ENCODE results near the gene ATP2A1. TPM values are rescaled to one million over a fixed set of nuclear protein-coding genes. Genes with fewer than 3 reads are reported as not detected.

Gene ATP2A1
- total and polyA plus RNA-seq, 2 experiments from 2014 or later = 0.73 to 4.0 TPM

DNA sequence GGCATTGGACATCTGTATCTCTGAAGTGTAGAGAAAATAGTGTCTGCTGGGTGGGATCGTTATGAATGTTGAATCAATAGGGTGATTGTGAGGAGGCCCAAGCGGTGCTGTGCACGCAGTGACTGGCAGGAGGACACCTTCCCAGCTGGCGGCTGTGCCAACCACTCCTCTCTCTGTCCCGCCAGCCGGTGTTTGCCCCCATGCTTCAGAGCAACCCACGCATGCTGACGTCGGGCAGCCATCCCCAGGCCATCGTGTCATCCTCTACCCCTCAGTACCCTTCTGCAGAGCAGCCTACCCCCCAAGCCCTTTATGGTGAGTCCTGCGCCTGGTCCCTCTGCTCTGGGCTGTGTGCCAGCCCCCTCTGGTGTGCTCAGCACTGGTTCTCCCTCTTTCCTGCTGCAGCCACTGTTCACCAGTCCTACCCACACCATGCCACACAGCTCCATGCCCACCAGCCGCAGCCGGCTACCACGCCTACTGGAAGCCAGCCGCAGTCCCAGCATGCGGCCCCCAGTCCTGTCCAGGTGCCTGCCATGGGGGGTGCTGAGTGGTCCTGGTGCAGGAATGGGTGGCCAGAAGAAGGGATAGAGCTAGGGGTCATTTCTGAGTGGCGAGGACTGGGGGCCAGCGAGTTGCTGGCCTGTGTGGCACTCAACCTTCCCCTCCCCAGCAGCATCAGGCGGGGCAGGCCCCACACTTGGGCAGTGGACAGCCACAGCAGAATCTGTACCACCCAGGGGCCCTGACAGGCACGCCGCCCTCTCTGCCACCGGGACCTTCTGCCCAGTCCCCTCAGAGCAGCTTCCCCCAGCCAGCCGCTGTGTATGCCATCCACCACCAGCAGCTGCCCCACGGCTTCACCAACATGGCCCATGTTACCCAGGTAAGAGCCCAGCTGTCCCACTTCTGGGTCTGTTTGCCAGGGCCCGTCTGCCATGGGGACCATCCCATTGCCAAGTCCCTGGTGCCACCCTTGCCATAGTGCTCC lies 43.1 kb upstream of the ATP2A1 start:
- no peak overlapping the region for H3K27ac Mint-ChIP-seq
- no peak for DNase-seq (ENCODE audit: low spot score)
- no peaks in the 10 kb centered on the region for H3K27me3 ChIP-seq (ENCODE audit: insufficient read depth)
- H3K9me2 ChIP-seq (ENCODE audit: insufficient read depth) = no peaks in the 10 kb centered on the region
- peaks cover 3% of the 10 kb centered on the region; the same call in 2 of the 3 replicates for H3K9me3 Mint-ChIP-seq
- TF ChIP-seq ZNF114 (CRISPR knock-in tag; IDR thresholded peaks at IDR 0.05) (no peak), NANOG (IDR thresholded peaks at IDR 0.05; ENCODE audit: borderline replicate concordance) (no peak), ETS1 (IDR thresholded peaks at IDR 0.05) (no peak), EZH2phosphoT487 (IDR thresholded peaks at IDR 0.05; ENCODE audit: unreplicated experiment) (no peak), JUNB (IDR thresholded peaks at IDR 0.05; ENCODE audit: unreplicated experiment) (no peak), CTCF (conservative IDR thresholded peaks at IDR 0.05; ENCODE audit: low read depth in 2 of 2) (no peak), STAT1 (IDR thresholded peaks at IDR 0.05; ENCODE audit: unreplicated experiment) (no peak), CREB1 (CRISPR knock-in tag; IDR thresholded peaks at IDR 0.05; ENCODE audit: low read depth) (no peak), ZNF462 (CRISPR knock-in tag; IDR thresholded peaks at IDR 0.05) (no peak), ZNF331 (CRISPR knock-in tag; IDR thresholded peaks at IDR 0.05; ENCODE audit: low read depth) (no peak), POLR2AphosphoS5 (IDR thresholded peaks at IDR 0.05; ENCODE audit: low read depth) (no peak), EZH2 (IDR thresholded peaks at IDR 0.05; ENCODE audit: low read depth, unreplicated experiment) (no peak)
- TF ChIP-seq, protein P1, sequence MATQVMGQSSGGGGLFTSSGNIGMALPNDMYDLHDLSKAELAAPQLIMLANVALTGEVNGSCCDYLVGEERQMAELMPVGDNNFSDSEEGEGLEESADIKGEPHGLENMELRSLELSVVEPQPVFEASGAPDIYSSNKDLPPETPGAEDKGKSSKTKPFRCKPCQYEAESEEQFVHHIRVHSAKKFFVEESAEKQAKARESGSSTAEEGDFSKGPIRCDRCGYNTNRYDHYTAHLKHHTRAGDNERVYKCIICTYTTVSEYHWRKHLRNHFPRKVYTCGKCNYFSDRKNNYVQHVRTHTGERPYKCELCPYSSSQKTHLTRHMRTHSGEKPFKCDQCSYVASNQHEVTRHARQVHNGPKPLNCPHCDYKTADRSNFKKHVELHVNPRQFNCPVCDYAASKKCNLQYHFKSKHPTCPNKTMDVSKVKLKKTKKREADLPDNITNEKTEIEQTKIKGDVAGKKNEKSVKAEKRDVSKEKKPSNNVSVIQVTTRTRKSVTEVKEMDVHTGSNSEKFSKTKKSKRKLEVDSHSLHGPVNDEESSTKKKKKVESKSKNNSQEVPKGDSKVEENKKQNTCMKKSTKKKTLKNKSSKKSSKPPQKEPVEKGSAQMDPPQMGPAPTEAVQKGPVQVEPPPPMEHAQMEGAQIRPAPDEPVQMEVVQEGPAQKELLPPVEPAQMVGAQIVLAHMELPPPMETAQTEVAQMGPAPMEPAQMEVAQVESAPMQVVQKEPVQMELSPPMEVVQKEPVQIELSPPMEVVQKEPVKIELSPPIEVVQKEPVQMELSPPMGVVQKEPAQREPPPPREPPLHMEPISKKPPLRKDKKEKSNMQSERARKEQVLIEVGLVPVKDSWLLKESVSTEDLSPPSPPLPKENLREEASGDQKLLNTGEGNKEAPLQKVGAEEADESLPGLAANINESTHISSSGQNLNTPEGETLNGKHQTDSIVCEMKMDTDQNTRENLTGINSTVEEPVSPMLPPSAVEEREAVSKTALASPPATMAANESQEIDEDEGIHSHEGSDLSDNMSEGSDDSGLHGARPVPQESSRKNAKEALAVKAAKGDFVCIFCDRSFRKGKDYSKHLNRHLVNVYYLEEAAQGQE (IDR thresholded peaks at IDR 0.05; ENCODE audit: unreplicated experiment) = no peak
- H3K27me3 Mint-ChIP-seq (ENCODE audit: insufficient read depth, low read depth, poor library complexity) = peaks cover 17% of the 10 kb centered on the region
- peaks cover 94% of the 10 kb centered on the region for H3K36me3 Mint-ChIP-seq (ENCODE audit: low read depth)
- no peak overlapping the region for H3K4me3 Mint-ChIP-seq
- peaks cover 4% of the 10 kb centered on the region for H3K79me2 ChIP-seq (replicated peaks; ENCODE audit: insufficient read depth)
- H3K4me2 ChIP-seq = no peak overlapping the region
- H4K20me1 ChIP-seq (replicated peaks; ENCODE audit: insufficient read depth) = peaks cover 12% of the 10 kb centered on the region
- no peaks in the 10 kb centered on the region; the same call in 2 of the 3 replicates for H3K4me1 Mint-ChIP-seq
- ATAC-seq = no peak
- peaks cover 49% of the 10 kb centered on the region for H3K36me3 ChIP-seq (ENCODE audit: insufficient read depth)
- no peak overlapping the region for H3K27ac ChIP-seq (ENCODE audit: low read depth)
- no peak overlapping the region for H2AFZ ChIP-seq
- peaks cover 29% of the 10 kb centered on the region for H3F3A ChIP-seq (replicated peaks; ENCODE audit: low read depth)
- no peak overlapping the region for H3K4me3 ChIP-seq
- H3K4me1 ChIP-seq (ENCODE audit: insufficient read depth) = no peaks in the 10 kb centered on the region

All from GM23338 (cell line).